ENCODE results near the gene PCLO.

Gene PCLO

GRCh38 chr7:82839063-82839462 is 323.6 kb downstream of the PCLO start:
- no peak for DNase-seq (ENCODE audit: low read depth in 2 of 2)

GRCh38 chr7:82838314-82838713 is 324.4 kb downstream of the PCLO start:
- no peak for DNase-seq (ENCODE audit: low read depth in 2 of 2)

DNA sequence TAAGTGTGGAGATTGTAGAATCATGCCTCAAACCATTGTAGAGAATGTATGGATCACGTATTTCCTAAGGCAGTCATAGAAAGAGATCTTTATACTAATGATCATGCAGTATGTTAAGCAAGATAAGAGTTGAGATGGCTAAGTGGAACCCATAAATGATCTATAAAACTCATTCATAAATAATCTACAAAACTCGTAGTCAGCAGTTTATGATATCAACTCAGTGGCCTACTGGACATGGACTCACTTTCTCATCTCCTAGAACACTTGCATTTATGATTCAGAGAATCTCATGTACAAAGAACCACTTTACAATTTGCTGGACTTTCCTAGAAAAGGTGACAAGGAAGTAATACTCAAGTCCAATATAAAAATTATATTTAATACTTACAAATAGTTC is 339.6 kb downstream of the PCLO start:
- DNase-seq (ENCODE audit: low read depth in 2 of 2) = no peak

GRCh38 chr7:82821037-82821436 is 341.6 kb downstream of the PCLO start:
- no peak for DNase-seq (ENCODE audit: low read depth in 2 of 2)

DNA sequence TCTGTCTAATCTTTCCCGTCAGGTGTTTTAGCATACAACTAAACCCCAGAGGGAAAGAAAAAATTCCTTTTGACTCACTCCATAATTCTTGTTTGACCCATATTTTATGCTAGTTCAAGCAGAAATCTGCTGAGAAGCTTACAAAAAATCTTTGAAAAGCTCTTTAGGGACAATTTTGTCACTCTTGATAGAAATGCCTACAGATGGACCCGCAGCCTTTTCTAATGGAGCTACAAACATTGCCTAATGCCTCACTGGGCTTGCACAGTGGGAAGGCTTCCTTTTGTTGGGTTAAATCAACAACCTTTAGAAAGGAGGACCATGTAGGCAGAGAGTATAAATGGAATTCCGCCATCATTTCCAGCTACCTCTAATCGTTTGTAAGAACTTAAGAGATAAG is 344.5 kb downstream of the PCLO start:
- no peak for DNase-seq (ENCODE audit: low read depth in 2 of 2)

DNA sequence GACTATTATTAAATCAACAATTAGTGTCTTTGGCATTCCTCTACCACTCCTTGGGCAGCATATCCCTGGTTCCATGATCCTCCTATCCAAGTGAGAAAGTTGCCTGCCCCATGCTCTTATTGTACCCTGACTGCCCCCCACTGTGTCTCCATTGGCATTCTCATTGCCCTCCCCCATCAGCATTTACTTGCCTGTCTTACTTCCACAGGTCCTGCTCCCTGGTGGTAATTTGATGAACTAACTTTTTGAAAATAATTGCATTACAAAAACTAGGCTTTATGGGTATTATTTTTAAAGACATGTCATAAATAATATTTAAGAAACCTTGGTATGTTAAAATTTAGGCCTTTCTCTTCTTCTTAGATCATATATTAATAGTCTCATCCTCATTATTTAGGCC is 346.4 kb downstream of the PCLO start:
- DNase-seq (ENCODE audit: low read depth in 2 of 2) = no peak

- DNase-seq (ENCODE audit: low read depth in 2 of 2) = peak; percentile 85 to 87
Measured at GRCh38 chr7:82810558-82811259, 352.0 kb downstream of the PCLO start.

DNA sequence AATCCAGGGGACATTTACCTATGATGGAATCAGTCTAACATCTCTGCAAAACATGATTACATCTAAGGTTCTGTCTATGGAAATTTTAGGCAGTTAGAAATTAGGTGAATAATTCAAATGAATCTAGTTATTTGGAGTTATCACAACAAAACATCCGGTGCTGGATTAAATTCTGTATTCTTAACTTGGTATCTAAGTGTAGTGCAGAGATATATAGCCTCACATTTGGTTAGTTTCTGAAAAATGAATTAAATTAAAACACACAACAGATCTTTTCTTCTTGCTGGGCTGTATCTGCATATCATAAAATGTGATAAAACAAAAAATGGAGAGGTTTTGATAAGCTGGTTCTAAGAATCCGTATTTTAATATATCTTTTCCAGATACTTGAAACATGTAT is 354.1 kb downstream of the PCLO start:
- no peak for DNase-seq (ENCODE audit: low read depth in 2 of 2)

DNA sequence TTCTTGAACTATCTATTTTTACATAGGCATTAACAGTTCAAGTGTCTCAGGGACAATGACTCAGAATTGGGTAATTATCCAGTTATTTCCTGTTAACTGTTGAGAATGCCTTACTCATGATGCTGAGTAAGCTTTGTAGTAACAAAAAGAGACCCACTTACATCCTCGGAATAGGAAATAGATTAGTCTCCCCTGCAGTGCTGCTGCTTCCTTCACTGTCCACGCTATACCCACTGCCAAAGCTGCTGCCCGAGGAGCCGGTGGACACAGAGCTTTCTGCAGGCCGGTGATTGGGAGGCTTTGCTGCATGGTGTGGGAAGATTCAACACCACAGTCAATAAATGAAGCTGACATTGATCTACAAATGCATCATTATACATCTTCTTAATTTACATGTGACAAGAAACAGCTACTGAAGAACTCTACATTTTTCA is 357.1 kb downstream of the PCLO start:
- DNase-seq (ENCODE audit: low read depth in 2 of 2) = peak; percentile 80 to 82

- DNase-seq (ENCODE audit: low read depth in 2 of 2) = no peak
Measured at GRCh38 chr7:82803411-82803810, 359.3 kb downstream of the PCLO start.

DNA sequence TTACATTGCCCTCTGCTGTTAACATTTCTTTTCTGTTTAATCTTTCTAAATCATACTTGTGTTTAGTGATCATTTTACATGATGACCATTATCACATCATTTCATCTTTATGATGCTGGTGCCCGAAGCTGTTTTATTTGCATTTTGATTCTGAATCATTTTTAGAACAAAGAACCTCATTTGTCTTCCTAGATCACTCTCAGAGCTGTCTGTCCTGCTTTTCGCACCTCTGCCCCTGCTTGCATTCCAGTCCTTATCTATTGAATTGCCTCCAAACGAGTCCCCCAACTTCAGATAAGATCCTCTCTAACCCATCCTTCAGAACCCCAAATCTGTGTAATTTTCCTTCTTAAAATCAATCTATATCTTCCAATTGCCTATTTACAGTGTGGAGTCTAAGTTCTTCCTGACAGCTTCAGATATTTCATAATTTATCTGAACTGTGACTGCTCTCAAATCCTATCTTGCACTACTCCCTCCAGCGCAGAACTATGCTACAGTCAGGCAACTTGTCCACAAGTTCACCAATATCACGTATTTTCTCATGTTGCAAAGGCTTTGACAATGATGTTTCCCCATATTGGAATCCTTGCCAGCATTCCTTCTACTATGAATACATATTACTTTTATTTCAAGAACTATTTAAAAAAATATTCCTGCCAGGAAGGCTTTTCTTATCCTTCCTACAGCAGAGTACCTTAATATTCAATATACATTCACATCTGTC is 372.6 kb downstream of the PCLO start:
- DNase-seq (ENCODE audit: low read depth in 2 of 2) = peak; percentile 59 to 61

DNA sequence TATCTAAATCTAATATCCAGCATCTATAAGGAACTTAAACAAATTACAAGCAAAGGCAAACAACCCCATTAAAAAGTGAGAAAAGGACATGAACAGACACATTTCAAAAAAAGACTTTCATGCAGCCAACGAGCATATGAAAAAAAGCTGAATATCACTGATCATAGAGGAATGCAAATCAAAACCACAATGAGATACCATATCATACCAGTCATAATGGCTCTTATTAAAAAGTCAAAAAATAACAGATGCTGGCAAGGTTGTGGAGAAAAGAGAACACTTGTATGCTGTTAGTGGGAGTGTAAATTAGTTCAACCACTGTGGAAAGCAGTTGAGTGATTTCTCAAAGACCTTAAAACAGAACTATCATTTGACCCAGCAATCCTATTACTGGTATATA is 384.7 kb downstream of the PCLO start:
- DNase-seq (ENCODE audit: low read depth in 2 of 2) = peak in 1 of 2 experiments; percentile 20

- no peak for DNase-seq (ENCODE audit: low read depth in 2 of 2)
Measured at GRCh38 chr7:82762880-82763279, 399.8 kb downstream of the PCLO start.

DNA sequence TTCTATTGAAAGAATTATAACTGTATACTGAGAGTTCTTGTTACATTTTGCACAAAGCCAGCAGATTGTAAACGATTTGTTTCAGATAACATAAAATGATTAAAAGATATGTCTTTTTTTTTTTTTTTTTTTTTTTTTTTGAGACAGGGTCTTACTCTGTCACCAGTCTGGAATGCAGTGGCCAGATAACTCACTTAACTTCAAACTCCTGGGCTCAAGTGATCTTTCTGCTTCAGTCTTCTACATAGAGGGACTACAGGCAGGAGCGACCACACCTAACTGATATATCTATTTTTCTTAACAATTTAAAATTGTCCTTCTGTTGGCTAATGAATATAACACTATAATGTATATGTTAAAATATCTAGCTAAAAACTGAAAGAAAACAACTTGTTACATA is 401.9 kb downstream of the PCLO start:
- DNase-seq (ENCODE audit: low read depth in 2 of 2) = no peak

- no peak for DNase-seq (ENCODE audit: low read depth in 2 of 2)
Measured at GRCh38 chr7:82760074-82760473, 402.6 kb downstream of the PCLO start.

DNA sequence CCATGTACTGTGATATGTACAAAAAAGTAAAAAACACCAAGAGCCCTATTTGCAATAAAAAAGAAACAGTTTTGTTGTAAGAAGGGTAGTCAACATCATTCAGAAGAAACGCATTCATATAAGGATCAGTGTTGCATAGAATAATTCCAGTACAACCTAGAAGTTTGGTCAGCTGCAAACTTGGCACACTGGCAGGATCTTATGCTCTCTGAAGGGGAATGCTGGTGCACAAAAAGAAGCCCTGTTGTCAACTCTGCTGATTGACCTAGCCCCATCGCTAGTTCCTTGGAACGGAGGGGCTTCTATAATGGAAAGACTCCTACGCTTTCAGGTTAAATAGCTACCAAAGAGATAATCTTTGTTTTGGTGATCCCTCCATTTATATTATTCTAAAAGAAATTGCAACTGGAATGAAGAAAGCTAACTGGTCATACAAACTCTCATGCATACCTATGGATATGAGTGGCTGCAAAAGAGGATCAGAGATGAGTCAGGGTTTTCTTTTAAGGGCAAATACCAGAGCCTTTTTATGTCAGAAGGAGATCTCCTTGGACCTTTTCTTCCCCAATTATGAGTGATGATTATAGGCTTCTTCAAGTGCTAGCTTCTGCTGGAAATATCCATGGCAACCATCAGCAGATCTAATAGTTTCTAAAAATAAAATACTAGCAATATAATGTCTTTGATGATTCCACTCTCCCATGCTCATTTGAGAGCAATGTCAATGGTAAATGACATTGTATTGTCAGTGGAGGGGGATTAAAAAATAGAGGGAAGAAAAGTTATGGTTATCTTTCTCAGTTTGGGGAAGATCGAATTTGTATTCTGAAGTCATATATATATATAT is 406.8 kb downstream of the PCLO start:
- DNase-seq (ENCODE audit: low read depth in 2 of 2) = peak; percentile 13 to 17

- no peak for DNase-seq (ENCODE audit: low read depth in 2 of 2)
Measured at GRCh38 chr7:82750007-82750406, 412.7 kb downstream of the PCLO start.

- no peak for DNase-seq (ENCODE audit: low read depth in 2 of 2)
Measured at GRCh38 chr7:82745820-82746219, 416.9 kb downstream of the PCLO start.

DNA sequence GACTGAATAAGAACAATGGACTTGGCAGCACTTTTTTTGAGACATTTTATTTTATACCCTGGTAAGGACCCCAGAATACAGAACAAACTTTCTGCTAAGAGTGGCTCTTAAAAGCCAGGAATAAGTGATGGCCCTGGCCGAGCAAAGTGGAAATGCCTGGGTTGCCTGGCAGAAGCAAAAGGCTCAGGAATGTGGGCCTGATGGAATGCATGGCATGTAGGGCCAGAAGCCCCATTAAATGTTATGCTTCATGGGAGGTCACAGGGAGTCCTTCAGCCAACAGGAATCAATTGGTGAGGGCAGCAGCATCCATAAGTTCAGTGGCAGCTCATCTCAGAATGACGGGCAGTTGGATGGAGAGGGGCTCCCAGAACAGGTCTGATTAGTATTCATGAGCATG is 417.6 kb downstream of the PCLO start:
- DNase-seq (ENCODE audit: low read depth in 2 of 2) = no peak

- DNase-seq (ENCODE audit: low read depth in 2 of 2) = no peak
Measured at GRCh38 chr7:82742163-82742562, 420.5 kb downstream of the PCLO start.

DNA sequence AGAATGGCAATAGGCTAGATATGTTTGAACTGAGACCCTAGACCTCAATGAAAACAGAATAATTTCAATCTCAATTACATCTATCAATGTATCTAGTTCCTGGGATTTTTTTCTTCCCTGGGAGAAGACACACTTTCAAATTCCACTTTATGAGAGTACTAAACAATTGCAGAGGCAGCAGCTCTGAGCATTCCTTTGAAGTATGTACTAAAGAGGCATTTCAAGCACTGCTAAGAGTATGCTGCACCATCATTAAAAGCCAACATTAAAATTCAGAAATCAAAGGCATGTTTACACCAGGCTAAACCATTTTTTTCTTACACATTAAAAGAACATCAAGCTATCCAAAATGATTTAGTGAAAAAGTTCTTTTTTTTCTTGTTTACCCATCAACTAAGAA is 421.2 kb downstream of the PCLO start:
- DNase-seq (ENCODE audit: low read depth in 2 of 2) = no peak

- DNase-seq (ENCODE audit: low read depth in 2 of 2) = peak; percentile 25 to 26
Measured at GRCh38 chr7:82740246-82740848, 422.3 kb downstream of the PCLO start.

Measured in fibroblast of skin of left biceps (primary cell).